Stimulated activated CD4-positive, alpha-beta T cell treated with anti-CD3 and anti-CD28 coated beads, Interleukin-1b, Interleukin-23, amount 100 ng/mL, for 24 hours (primary cell): ENCODE measurements around the gene SCAPER.

Source experiments
- DNase-seq, 4 experiments: peaks; one replicate each; pipeline ENCODE4 v3.0.0-alpha.2; 2020; ENCODE audit warnings: low read depth in 4 of 4, low spot score in 1 of 4

Gene SCAPER

DNA sequence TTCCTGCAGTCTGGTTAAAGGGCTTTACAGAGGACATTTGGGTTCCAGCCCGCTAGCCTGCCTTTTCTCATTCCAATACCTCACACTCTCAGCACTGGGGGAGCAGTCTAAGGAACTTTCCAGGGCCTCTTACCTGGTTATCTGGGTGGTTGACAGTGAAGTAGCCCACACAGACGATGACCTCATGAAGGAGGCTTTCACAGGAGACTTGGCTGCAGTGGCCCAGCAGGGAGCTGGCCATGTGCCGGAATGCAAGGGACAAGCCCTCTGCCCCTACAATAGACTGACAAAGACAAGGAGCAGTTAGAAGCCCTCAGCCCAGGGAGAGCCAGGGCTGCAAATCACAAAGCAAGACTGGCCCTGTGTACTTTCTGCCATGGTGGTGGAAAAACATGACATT is 529.1 kb downstream of the SCAPER start:
- DNase-seq = no peak

DNA sequence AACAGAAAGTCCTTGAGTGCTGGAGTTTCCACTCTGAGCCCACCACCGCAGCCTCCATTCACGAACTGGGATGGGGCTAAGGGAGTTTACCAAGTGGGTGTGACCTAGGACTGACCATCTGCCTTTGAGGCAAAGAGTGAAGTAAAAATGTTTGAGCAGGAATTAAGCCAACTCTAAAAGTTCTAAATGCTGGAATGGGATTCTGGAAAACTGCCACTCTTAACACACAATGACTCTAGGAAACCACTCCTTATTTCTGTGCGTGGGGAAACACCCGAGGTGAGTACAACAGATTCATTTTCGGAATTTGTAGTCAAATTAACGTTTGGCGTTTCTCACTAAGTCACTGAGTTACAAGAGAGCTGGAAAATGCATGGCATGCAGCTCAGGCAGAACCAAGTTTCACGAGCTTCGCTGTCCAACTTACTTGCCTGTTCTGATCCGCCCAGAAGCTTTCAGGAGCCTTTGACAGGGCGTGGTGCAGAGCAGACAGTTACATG is 537.0 kb downstream of the SCAPER start:
- DNase-seq = no peak

DNA sequence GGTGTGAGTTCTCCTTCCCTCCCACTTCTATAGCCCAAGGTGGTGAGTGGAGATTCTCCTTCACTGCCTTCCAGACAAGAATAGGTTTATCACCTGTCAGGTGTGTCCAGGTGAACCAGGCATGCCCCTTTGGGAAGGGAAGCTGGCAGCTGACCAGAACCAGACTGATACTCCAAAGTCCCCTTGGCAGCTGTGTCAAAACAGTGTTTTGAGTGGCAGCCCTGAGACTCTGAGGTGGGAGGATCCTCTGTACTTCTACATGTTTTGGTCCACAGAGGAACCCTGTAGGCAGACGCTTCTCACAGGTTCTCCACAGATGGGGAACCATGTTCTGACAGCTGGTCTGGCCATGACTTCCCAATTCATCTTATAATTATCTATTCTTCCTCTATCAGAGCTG is 538.4 kb downstream of the SCAPER start:
- DNase-seq = no peak

DNA sequence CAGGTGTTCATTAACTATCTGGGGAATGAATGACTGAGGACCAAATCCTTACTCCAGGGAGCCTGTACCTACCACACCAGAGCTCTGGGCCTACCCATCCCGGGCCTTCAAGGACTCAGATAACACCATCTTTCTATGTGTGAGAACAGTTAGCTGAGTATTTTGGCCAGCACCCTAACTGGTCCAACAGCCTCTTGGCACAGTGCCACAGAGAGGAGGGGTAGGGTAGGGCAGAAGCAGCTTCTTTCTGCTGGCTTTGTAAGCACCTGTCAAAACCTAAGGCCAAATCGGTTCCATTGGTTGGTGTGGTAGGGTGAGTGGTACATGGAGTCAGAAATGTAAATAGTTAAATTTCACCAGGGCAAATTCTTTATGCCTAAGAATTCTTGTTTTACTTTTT is 541.9 kb downstream of the SCAPER start:
- no peak for DNase-seq

DNA sequence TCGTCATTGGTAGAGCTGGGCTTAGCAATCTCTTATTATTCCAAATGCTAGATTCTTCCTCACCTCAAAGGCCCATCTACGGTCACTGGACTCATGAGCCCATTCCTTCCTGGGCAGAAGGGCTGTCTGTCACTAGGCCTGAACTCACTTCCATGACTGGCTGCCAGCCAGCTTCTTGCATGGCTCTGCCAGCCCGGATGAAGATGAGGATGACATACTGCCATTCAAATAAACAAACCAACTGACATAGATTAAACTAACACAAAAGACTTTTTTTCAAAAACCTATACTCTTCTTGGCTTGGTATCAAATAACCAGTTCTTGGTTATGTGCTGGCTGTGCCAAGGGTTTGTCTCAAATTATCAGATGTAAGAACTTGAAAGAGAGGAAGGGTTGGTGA is 544.7 kb downstream of the SCAPER start:
- DNase-seq = no peak

DNA sequence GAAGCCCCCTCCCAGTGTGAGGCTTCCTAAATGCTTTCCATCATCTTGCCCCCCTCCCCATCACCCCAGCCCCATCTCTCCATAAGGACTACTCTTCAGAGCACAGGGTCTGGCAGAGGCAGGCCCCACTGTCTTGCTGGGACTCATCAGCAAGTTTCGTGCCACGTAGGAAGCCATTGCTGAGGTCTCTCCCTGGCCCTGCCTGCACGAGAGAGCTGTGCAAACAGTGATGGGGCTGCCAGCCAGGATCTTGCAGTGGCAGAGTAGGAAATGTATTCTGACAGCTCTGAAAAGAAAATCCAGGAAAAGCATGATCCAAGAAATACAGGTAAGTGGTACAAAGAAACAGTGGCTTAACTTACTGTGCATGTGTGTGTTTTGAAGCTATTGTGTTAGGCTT is 546.0 kb downstream of the SCAPER start:
- DNase-seq = no peak

DNA sequence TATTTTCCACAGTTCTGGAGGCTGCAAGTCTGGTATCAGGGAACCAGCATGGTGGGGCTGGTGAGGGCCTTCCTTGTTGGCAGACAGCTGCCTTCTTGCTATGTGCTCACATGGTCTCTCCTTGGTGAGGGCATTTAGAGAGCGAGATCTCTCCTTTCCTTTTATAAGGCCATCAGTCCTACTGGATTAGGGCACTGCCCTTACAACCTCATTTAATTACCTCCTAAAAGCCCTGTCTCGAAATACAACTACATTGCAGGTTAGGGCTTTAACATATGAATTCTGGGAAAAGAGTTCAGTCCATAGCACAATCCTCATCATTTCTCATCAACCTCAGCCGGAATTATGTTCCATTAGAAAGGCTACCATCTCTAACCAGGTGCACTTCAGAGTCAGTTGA is 546.7 kb downstream of the SCAPER start:
- DNase-seq = no peak

DNA sequence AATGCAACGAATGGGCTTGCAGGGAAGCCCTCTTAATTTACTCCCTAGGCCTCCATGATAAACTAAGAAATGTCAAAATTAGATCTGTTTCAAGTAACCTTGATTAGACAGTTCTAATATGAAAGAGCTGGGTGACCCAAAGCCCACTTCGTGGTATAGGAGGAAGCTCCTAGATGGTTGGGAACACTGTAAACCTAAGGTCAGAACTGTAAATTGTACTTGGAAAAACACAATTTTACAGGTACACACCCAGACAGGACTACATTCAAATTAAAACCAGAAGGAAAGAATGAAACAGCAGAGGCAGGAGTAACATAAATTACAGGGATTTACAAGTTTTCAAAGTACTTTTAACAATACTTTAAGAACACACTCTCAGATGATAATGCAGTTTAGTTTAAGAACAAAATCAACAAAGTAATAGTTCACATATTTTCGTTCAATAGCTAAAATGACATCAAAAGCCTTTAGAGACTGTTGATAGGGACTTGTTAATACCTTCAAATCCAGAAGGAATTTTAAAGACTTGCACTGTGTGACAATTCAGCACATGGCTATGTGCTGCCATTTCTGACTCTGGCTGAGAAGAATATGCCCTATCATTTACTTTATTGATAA is 550.2 kb downstream of the SCAPER start:
- no peak for DNase-seq

DNA sequence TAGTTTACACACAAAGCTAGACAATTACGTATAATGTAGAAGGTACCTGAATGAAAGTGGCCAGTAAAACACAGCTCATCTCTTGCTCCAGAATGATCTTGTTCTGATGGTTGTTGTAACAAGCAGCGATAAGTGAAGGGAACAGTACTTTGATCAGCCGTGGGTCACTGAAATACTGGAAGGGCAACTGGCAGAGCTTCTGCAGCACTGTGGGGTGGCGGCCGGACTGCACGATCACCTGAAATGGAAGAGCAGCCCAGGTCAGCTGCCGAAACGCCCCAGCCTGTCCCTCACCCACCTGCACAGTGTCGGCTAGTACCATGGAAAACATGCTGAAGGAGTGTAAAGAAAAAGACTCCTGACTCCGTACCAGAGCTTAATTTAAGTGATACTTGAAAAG is 551.2 kb downstream of the SCAPER start:
- no peak for DNase-seq

DNA sequence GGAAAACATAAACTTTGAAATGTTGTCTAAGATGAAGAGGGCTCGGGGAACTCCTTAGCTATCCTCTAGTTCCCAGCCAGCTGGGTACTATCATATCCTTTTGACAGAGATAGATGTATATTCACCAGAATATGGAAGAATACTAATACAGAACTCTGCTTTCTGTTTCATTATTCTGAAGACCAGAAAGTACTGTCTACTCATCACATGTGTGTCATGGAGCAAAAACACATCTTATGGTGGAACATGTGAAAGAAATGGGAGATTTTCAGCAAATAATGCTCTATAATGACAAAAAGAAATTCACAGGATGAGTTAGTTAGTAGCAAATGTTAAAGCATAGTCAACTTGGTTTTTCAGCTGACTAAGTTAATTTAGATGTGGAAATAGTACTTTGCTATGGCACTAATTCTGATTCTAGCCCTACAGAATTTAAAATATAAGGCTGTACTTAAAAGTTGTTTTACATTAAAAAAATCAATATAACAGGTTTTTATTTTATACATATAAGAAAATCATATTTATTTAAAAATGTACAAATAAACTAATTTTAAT is 552.0 kb downstream of the SCAPER start:
- no peak for DNase-seq

DNA sequence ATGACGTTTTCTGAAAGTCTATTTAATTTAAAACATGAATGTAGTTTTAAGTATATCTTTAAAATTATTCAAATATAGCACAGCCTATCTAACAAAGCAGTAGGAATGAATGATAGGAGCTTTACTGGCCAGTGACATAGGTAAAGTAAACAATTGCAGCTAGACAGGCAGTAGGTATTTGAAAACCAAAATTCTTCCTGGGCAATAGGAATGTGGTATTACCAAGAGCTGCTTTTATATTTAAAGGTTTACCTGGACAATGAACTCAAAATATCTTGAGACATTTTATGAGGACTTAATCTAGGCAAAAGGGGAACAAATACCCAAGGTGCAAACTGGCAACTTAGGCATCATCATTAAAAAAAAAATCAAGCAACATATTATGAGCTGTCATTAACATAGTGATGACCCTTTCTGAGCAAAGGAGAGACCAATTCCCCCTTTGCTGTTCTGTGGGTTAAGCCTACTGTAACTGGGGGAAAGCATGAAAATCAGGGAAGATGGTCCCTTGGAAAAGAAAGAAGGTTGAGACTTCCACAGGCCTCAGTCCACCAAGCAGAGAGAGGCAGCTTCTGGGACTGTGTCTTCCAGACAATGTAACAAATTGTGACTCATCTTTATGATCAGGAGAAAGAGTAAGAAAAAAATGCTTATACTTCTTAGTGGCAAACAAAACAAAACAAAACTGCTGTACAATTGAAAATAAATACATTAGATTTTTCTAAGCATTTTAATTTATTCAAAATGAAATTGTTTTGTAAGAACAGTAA is 555.7 kb downstream of the SCAPER start:
- no peak for DNase-seq

DNA sequence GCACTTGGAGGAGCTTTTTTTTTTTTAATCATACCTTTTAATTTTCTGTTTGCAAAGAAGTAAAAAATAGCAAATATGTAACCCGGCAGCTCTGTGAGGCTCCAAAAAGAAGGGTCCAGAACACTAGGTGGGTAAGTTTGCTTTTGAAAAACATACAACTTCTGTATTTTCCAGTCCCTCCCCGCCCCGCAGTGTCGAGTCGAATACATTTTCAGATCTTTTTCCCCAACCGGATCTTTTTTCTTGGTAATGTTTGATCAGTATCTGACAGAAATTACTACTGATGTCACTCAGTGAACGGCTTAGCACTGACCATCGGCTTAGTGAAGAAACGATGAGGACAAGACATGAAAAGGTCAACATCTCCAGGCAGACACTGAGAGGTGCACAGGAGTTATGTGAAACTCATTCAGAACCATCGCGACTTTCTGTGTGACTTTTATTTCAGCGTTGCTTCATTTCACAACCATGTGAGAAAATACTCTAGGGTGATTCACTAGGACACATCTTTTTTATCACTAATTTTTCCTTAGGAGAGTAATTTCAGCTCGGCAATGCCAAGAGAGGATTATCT is 557.6 kb downstream of the SCAPER start:
- DNase-seq = no peak

DNA sequence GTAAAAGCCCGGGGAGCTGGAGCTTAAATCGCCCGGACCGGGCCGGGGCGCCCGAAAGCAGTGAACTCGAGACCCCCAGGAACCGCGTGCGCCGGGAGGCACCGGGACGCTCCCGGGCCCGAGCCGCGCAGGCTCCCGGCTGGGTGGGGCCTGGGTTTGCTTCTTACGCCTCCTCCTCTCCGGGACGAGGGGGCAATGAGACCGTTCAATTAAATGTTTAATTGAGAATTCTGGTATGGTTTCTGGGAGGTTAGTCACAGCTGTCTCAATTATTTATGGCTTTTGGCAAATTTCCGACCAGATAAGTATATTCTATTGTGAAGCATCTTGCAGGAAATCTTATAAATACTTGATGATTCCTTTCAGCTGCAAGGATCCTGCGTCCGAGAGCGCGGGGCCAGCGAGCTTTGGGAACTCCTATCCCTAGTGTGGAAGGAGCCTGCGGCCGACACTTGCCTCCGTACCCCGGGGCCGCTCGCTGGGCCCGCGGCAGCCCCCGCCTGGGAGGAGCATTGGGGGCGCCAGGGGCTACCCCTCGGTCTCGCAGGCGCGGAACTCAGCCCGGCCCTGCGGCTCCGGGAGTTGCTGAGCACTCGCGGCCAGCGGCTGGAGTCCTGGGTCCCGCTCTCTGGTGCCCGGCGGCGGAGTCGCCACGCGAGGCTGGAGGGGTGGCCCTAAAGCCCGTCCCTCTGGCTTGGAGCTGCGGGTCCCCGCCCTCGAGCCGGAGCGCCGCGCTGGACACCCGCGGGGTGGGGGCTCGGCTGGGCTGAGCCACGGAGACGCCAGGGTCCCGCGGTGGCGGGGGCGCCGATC is 558.3 kb downstream of the SCAPER start:
- DNase-seq = no peak

DNA sequence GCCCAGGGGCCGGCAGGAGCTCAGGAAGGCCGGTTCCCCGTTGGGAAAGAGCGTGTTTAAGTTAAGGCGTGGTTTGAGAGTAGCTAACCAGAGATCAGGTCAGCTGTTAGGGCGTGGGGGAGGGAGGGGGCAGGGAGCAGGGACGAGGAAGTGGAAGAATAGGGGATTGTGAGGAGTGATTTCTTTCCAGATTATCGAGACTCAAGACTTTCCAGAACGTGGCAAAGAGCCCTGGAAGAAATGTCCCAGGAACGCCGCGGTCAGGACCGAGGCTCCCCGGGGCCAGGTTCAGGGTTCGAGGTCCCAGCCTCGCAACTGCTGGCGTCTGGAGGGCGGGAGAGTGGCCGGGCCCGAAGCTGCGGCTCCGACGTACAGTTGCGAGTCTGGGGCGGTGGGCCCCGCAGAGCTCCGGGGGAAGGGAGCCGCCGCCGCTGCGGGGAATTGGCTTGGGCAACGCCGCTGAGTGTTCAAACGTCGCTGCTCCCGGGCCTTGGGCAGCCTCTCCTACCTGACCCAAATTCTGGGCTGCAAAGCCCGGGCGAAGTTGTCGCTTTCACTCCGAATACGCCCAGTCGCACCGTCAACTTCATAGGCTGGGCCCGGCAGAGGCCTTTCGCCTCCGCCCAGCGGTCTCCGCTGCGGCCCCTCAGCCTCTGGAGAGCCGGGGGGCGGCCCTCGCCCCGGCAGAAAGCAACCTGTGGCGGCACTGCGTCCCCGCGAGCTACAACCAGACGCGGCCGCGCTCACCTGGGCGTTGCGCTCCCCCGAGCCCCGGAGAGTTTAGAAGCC is 559.1 kb downstream of the SCAPER start:
- no peak for DNase-seq

DNA sequence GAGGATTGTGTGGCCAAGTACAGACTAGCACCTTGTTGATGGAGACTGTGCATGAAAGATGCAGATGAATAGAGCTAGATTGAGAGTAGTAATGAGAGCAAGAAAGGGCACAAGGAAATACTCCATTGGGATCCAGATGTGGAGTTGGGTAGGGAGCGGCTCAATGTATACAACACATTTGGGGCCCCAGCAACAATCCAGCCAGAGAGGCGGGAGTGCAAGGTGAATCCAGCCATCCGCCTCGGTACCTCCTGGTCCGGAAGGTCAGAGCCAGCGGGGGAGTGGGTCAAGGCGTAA is 559.6 kb downstream of the SCAPER start:
- DNase-seq = no peak

DNA sequence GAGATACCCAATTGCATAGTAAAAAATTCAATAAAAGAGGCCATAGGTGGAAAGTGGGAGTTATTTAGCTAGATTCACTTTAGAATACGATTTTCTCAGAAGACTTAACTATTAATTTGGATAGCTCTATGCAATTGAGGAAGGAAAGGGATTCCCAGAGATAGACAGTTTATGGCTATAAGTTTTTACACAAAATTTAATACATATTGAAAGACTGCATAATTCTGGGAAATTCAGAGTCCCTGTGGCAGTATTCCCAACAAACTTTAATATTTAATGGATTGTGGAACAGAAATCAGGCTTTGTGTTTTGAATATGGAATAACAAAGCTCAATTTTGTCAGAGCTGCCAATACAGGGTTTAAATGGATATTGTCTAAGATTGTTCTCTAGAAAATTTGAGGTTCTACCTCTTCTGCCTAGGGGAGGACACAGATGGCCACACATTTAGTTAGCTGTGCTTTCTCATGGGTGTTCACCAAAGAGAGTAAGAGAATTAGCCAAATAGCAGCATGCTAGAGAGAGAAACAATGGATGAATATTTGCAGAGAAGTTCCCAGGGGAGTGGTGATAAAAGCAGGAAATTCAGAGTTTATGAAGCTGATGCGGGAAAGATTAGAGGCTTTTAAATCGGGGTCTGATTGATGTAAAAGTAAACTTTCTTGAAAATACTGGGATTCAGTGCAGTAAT is 560.1 kb downstream of the SCAPER start:
- DNase-seq = no peak

DNA sequence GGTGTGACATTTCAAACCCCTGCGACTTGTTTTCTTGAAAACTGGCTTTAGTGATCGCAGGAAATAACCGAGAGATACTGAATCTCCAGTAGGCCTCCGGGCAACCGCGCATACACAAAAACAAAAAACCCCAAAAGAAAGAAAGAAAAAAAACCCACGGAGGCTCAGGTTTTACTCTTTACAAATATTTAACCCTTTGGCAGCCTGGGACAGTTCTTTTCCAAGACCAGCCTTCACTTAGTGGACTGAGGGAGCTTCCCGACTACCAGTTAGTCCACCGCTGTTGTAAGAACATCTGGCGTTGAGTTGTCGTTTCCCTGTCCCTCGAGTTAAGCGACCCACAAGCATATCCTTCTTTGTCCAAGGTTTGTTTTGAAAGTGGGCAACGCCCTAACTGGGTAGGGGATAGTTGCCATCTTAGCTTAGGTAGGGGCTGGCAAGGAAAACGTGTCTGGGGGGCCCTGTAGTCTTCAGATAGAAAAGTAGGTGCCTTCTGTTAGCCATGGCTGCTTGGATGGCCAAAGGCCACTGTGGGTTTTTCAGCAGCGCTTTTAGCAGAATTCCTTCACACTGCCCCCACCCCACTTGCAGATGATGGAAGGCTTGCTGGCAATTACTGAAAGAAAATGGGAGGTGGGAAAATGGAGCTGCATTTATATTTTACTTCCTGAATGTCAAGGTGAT is 561.7 kb downstream of the SCAPER start:
- DNase-seq = no peak

DNA sequence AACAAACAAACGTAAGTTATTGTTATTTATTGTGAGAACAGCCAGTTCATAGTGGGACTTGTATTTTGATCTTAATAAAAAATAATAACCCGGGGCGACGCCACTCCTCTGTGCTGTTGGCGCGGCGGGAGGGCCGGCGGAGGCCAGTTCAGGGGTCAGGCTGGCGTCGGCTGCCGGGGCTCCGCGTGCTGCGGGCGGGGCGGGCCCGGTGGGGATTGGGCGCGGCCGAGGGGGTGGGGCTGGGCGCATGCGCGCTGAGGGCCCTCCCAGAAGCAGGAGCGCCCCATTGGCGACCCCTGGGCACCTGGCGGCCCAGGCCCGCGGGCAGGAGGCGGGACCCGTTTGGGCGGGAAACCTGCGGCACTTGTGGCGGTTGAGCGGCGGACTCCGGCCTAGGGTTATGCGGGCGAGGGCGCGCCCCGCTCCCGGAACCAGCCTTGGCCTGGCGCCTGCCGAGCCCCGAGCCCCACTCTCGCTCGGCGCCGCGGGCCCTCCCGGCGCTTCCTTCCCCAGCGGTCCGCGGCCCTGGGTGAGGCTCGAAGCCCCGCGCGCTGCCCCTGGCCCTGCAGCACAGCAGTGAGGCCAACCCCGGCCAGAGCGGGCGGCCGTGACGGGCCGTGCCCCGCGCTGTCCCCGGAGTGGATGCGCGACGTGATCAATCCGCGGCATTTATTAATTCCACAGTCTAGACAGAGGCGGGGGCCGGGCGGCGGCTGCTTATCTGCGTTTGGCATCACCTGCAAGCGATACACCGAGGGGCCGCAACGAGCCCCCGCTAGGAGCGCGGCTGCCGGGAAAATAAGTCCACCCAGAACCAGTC is 562.5 kb downstream of the SCAPER start:
- DNase-seq = no peak

DNA sequence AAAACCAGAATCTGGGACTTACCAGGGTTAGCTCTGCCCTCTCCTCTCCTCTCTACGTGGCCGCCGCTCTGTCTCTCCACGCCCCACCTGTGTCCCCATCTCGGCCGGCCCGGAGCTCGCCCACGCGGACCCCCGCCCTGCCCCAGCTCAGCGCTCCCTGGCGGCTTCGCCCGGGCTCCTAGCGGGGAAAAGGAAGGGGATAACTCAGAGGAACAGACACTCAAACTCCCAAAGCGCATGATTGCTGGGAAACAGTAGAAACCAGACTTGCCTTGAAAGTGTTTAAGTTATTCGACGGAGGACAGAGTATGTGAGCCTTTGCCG is 563.1 kb downstream of the SCAPER start:
- DNase-seq = no peak
